GM19193 (cell line): ENCODE data around the gene MERTK.
A peak's percentile ranks its signal among the peaks of the same experiment; 100 is the strongest.

ENCODE experiments used
- POLR2A ChIP-seq: IDR thresholded peaks from 4 replicates; pipeline ENCODE4 v1.6.1; 2011; ENCODE audit not compliant: insufficient read depth, insufficient read length; ENCODE audit errors: extremely low read depth

Gene MERTK

GRCh38 chr2:112035786-112036185 is 137.4 kb downstream of the MERTK start:
- no peak for TF ChIP-seq POLR2A

DNA sequence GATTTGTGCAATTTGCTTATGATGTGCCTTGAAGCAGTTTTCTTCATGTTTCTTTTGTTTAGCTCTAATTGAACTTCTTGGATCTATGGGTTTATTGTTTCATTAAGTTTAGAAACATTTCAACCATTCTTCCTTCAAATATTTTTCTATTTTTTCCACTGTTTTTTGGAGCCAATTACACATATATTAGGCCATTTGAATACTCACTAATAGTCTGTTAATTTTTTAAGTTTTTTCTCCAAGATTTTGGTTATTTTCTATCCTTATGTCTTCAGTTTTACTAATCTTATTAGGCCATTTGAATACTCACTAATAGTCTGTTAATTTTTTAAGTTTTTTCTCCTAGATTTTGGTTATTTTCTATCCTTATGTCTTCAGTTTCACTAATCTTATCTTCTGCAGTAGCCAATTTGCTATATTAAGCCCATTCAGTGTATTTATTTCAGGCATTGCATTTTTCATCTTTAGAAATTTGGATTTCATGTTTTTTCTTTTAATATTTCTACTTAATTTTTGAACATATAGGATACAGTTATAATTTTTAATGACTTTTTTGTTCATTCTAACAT is 147.1 kb downstream of the MERTK start:
- no peak for TF ChIP-seq POLR2A

DNA sequence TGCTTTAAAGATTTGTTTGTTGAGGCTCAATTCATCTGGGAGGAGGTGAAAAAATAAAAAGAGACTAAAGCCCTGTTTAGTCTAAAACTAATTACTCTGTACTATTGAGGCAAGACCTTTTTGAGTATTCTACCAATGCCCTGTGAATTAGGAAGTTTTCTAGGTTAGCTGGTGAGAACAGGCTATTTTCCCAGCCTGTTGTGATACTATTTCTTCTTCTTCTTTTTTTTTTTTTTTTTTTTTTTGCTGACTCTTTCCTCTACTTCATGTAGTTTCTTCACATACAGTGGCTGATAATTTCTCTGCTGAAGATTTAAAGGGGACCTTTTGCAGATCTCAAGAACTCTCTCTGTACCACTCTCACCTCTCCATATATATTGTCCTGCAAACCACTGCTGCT is 147.8 kb downstream of the MERTK start:
- TF ChIP-seq POLR2A, result no peak

- TF ChIP-seq POLR2A, result no peak
Measured at GRCh38 chr2:112047537-112048235, 149.3 kb downstream of the MERTK start.

DNA sequence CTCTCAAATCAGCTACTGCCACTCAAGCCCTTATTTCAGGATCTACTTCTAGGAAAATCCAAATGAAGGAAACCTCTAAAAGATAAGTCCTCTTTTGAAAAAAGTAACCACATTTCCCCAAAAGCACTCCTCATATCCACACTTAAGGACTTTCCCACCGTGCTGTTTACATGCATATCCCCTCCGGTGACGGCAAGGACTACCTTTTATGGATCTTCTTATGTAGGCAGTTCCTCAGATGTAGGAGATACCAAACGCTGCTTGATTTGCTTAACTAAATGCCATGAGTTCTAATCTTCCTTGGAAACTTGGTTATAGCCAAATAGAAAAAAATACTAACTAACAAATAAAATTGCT is 149.8 kb downstream of the MERTK start:
- no peak for TF ChIP-seq POLR2A

DNA sequence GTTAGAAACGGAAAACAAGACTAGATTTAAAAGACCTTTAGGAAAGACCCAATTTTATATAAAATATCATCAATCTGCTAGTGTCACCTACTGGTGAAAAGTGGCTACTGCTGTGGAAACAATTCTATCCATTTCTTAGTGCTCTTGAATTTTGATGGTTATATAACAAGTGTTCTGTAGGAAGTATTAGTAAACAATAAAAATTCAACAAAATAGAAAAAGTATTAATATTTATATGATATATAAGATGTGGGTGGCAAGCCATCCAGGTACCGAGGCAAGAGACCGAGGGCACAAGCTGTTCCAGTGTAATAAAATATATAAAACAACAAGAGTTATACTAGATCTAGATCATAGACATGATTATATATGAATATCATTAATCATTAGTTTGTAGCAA is 150.5 kb downstream of the MERTK start:
- TF ChIP-seq POLR2A, result no peak

DNA sequence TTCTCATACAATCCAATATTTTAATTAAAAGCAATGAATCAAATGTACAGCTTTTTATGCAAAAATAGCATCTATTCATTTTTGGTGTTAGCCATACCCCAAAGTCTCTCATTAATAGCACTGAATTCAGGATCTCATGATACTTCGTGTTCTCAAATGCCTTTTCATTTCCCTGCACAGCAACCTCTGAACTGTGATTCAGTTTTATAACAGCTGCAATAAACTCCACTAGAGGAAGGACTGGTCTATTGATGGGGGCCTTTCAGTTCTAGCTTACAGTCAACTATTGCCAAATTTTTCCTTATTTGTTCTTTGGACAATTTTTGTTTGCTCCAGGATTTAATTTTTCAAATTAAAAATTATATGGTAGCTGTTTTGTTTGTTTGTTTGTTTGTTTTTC is 151.9 kb downstream of the MERTK start:
- TF ChIP-seq POLR2A, result no peak

- peak; percentile 21 for TF ChIP-seq POLR2A
Measured at GRCh38 chr2:112053917-112054846, 155.8 kb downstream of the MERTK start.

DNA sequence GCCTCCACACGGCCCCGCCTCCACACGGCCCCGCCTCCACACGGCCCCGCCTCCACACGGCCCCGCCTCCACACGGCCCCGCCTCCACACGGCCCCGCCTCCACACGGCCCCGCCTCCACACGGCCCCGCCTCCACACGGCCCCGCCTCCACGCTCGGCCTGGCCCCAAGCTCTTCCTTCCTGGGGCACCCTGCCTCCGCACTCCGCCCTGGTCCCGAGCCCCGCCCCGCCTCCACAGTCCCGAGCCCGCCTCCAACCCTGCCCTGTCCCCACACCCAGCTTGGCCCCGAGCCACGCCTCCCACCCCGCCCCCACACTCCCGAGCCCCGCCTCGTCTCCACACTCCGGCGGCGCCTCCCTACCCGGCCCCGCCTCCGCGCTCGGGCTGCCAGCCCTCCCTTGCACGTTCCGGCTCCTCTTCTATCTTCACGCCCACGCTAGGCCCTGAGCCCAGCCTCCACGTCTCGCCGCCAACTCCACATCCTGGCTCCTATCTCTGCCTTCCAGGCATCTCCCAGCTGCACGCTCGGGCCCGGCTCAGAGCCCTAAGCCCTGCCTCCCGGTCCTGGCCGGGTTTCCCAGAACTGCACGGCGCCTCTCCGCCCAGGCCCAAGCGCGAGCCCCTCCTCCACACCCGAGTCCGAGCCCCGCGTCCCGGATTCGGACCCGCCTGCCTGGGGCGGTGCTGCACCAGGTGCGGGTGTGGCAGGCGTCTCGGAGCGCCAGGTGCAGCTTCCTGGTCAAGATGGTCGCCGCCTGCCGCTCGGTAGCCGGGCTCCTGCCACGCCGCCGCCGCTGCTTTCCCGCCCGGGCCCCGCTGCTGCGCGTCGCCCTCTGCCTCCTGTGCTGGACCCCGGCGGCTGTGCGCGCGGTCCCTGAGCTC is 156.7 kb downstream of the MERTK start, which contains the start of gene TMEM87B:
TSS of gene TMEM87B (plus strand) at position 423 of the 883 bp plus-strand sequence. CDS start at position 746, 323 bp downstream.
- peak; percentile 70 for TF ChIP-seq POLR2A

GRCh38 chr2:112055730-112056625 is 157.6 kb downstream of the MERTK start:
- no peak for TF ChIP-seq POLR2A

- TF ChIP-seq POLR2A, result no peak
Measured at GRCh38 chr2:112056626-112056987, 158.2 kb downstream of the MERTK start.

- TF ChIP-seq POLR2A, result no peak
Measured at GRCh38 chr2:112059671-112060070, 161.3 kb downstream of the MERTK start.

- TF ChIP-seq POLR2A, result no peak
Measured at GRCh38 chr2:112061299-112061698, 162.9 kb downstream of the MERTK start.

- no peak for TF ChIP-seq POLR2A
Measured at GRCh38 chr2:112061840-112062239, 163.4 kb downstream of the MERTK start.

- no peak for TF ChIP-seq POLR2A
Measured at GRCh38 chr2:112062894-112063293, 164.5 kb downstream of the MERTK start.

DNA sequence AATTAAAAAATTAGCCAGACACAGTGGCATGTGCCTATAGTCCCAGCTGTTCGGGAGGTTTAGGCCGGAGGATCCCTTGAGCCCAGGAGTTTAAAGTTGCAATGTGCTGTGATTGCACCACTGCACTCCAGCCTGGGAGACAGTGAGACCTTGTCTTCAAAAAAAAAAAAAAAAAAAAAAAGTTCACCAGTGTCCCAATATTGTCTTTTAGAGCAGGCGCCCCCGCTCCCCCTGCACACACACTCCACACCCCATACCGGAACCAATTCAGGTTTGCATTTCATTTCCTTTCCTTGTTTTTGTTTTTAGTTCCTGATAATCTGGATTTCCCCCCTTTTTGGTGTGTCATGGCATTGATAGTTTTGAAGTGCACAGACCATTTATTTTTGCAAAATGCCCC is 167.1 kb downstream of the MERTK start:
- no peak for TF ChIP-seq POLR2A
